Caco-2 (cell line): Measurements from ENCODE around the gene WFS1. TPM values are rescaled to one million over a fixed set of nuclear protein-coding genes. Genes with fewer than 3 reads are reported as not detected.

Experiments used
- BruUV-seq: library from RNA; stranded (reverse); fragments of 400-500 nt; replicated peaks from 2 replicates; lab custom pipeline; 2021; lab: Mats Ljungman, UMichigan
- CTCF ChIA-PET: fragments of 300-600 bp; sonication (Branson Sonifier 250); formaldehyde crosslinking; loops from one replicate; lab custom pipeline; 2022; ENCODE audit warnings: antibody characterized with exemption; lab: Charles Lee
- POLR2A ChIA-PET: fragments of 300-600 bp; sonication (Branson Sonifier 250); formaldehyde crosslinking; loops from one replicate; lab custom pipeline; 2022; ENCODE audit warnings: antibody characterized with exemption; lab: Charles Lee
- DNase-seq, 2 experiments: peaks; one replicate each; pipeline versions ENCODE4 v3.0.0 to v3.0.0-alpha.2; 2020 to 2022
- H3K27me3 ChIP-seq: replicated peaks from 2 replicates; pipeline ENCODE4 v1.6.0; 2011; ENCODE audit warnings: low read length; ENCODE audit not compliant: control insufficient read depth, insufficient read depth
- H3K36me3 ChIP-seq: 2 replicates; pipeline ENCODE4 v1.5.1; 2011; ENCODE audit warnings: low read length; ENCODE audit not compliant: control insufficient read depth, insufficient read depth
- H3K4me1 ChIP-seq: fragments of 250-450 bp; sonication (Bioruptor Pico); 2 replicates; pipeline ENCODE4 v1.5.1; 2020; ENCODE audit warnings: mild to moderate bottlenecking
- H3K4me3 ChIP-seq: 2 replicates; pipeline ENCODE4 v1.5.1; 2011; ENCODE audit warnings: low read depth, mild to moderate bottlenecking, control low read depth, low read length
- H3K9me3 ChIP-seq: fragments of 250-450 bp; sonication (Bioruptor Pico); 2 replicates; pipeline ENCODE4 v1.5.1; 2020; ENCODE audit warnings: mild to moderate bottlenecking, moderate library complexity
- H3K27ac Mint-ChIP-seq: one replicate; pipeline ENCODE4 v1.8.0; 2022; ENCODE audit warnings: mixed read lengths; ENCODE audit not compliant: unreplicated experiment
- H3K27me3 Mint-ChIP-seq: one replicate; pipeline ENCODE4 v1.8.0; 2022; ENCODE audit warnings: mixed read lengths; ENCODE audit not compliant: insufficient read depth, unreplicated experiment
- H3K36me3 Mint-ChIP-seq: one replicate; pipeline ENCODE4 v1.8.0; 2022; ENCODE audit warnings: mild to moderate bottlenecking, mixed read lengths; ENCODE audit not compliant: insufficient read depth, unreplicated experiment
- H3K4me1 Mint-ChIP-seq: one replicate; pipeline ENCODE4 v1.8.0; 2022; ENCODE audit warnings: low read depth, mixed read lengths; ENCODE audit not compliant: unreplicated experiment
- H3K4me3 Mint-ChIP-seq: one replicate; pipeline ENCODE4 v1.8.0; 2022; ENCODE audit warnings: mild to moderate bottlenecking, moderate library complexity, mixed read lengths; ENCODE audit not compliant: unreplicated experiment
- H3K9me3 Mint-ChIP-seq: one replicate; pipeline ENCODE4 v1.8.0; 2022; ENCODE audit warnings: mixed read lengths; ENCODE audit not compliant: unreplicated experiment
- CTCF ChIP-seq, 2 experiments: fragments of 200-600 bp in 1 of 2; IDR thresholded peaks; 1 replicate in 1 of 2; 2 replicates in 1 of 2; pipeline versions ENCODE4 v1.5.1 to v1.8.0; 2011 to 2022; ENCODE audit warnings: antibody characterized with exemption in 1 of 2, control low read depth in 1 of 2, inconsistent platforms in 1 of 2, low read depth in 1 of 2, low read length in 1 of 2, mild to moderate bottlenecking in 1 of 2, moderate library complexity in 1 of 2; ENCODE audit not compliant: insufficient read depth in 1 of 2, severe bottlenecking in 1 of 2, unreplicated experiment in 1 of 2
- intact Hi-C: fragments of 100-400 bp; cut with micrococcal nuclease; formaldehyde crosslinking; loops from one replicate; pipeline ENCODE4 v1.10.0; 2022; ENCODE audit not compliant: unreplicated experiment
- total RNA-seq: library from RNA; stranded (reverse); gene quantifications from 2 replicates; pipeline ENCODE4 v1.2.3, GENCODE V29; 2022

WFS1 gene
- total RNA-seq, 1 experiment from 2014 or later, result 24.9 TPM

- no peak for TF ChIP-seq CTCF (IDR thresholded peaks at IDR 0.05; ENCODE audit: insufficient read depth in 1 of 2, low read depth in 1 of 2, low read length in 1 of 2, severe bottlenecking in 1 of 2, unreplicated experiment in 1 of 2)
- intact Hi-C loops, result no loop called here
- no peaks in the 10 kb centered on the region for H3K9me3 ChIP-seq
- H3K27me3 ChIP-seq, result no peaks in the 10 kb centered on the region
- ChIA-PET CTCF (no interaction called here), POLR2A (no interaction called here)
- no peak overlapping the region for H3K4me3 ChIP-seq
- H3K27ac Mint-ChIP-seq, result no peak overlapping the region
- BruUV-seq, result no TSS peak
- no peak for DNase-seq
- no peaks in the 10 kb centered on the region for H3K36me3 ChIP-seq
- H3K4me1 Mint-ChIP-seq, result no peaks in the 10 kb centered on the region
- no peaks in the 10 kb centered on the region for H3K4me1 ChIP-seq
- H3K9me3 Mint-ChIP-seq, result no peaks in the 10 kb centered on the region
- H3K27me3 Mint-ChIP-seq, result peaks cover 4% of the 10 kb centered on the region
- no peak overlapping the region for H3K4me3 Mint-ChIP-seq
- H3K36me3 Mint-ChIP-seq, result no peaks in the 10 kb centered on the region
These were observed 41.2 kb upstream of the WFS1 start for GRCh38 chr4:6228158-6229067.

GRCh38 chr4:6229095-6229494 is 40.6 kb upstream of the WFS1 start:
- no peak overlapping the region for H3K4me3 ChIP-seq
- no peak for DNase-seq
- Mint-ChIP-seq H3K27me3 (peaks cover 4% of the 10 kb centered on the region), H3K4me1 (no peaks in the 10 kb centered on the region), H3K9me3 (no peaks in the 10 kb centered on the region), H3K4me3 (no peak overlapping the region), H3K36me3 (no peaks in the 10 kb centered on the region), H3K27ac (no peak overlapping the region)
- ChIA-PET POLR2A (no interaction called here), CTCF (no interaction called here)
- H3K9me3 ChIP-seq, result no peaks in the 10 kb centered on the region
- H3K4me1 ChIP-seq, result no peaks in the 10 kb centered on the region
- no TSS peak for BruUV-seq
- no peak for TF ChIP-seq CTCF (IDR thresholded peaks at IDR 0.05; ENCODE audit: insufficient read depth in 1 of 2, low read depth in 1 of 2, low read length in 1 of 2, severe bottlenecking in 1 of 2, unreplicated experiment in 1 of 2)
- intact Hi-C loops, result no loop called here
- H3K36me3 ChIP-seq, result no peaks in the 10 kb centered on the region
- H3K27me3 ChIP-seq, result no peaks in the 10 kb centered on the region

- TF ChIP-seq CTCF (IDR thresholded peaks at IDR 0.05; ENCODE audit: insufficient read depth in 1 of 2, low read depth in 1 of 2, low read length in 1 of 2, severe bottlenecking in 1 of 2, unreplicated experiment in 1 of 2), result no peak
- H3K27ac Mint-ChIP-seq, result no peak overlapping the region
- BruUV-seq, result no TSS peak
- H3K27me3 Mint-ChIP-seq, result peaks cover 4% of the 10 kb centered on the region
- ChIA-PET CTCF (interaction anchor here (0.8 kb wide), 1 partner anchor 21 kb away, joined by 3 read pairs; no protein-coding TSS in a partner anchor), POLR2A (no interaction called here)
- no peaks in the 10 kb centered on the region for H3K4me1 Mint-ChIP-seq
- H3K9me3 Mint-ChIP-seq, result no peaks in the 10 kb centered on the region
- no peak for DNase-seq
- H3K4me3 Mint-ChIP-seq, result no peak overlapping the region
- Histone ChIP-seq H3K27me3 (no peaks in the 10 kb centered on the region), H3K9me3 (no peaks in the 10 kb centered on the region), H3K4me1 (no peaks in the 10 kb centered on the region), H3K36me3 (no peaks in the 10 kb centered on the region), H3K4me3 (no peak overlapping the region)
- H3K36me3 Mint-ChIP-seq, result no peaks in the 10 kb centered on the region
- intact Hi-C loops, result no loop called here
These were observed 39.8 kb upstream of the WFS1 start for GRCh38 chr4:6229671-6230501.
